Adrenal gland (tissue), 12 donors: ENCODE measurements around the gene SF3B4. TPM values are rescaled to one million over a fixed set of nuclear protein-coding genes. Genes with fewer than 3 reads are reported as not detected.
"Not testable (repeated sequence)": the region's sequence is repeated elsewhere in the genome, so short reads cannot be mapped to it uniquely, and the experiment has no call there.

Experiments
- DNase-seq, 7 donors: peaks; one replicate each; pipeline ENCODE4 v3.0.0-alpha.2; 2019 to 2020
- H3K27ac ChIP-seq, 5 donors: fragments of 200-600 bp; sonication (generic) in 4 of 5; 1 replicate in 3 of 5; 2 replicates in 2 of 5; pipeline versions ENCODE4 v1.5.1 to v1.8.0; 2016 to 2020; ENCODE audit warnings: mild to moderate bottlenecking in 1 of 5
- H3K27me3 ChIP-seq: fragments of 200-600 bp; 2 replicates; pipeline ENCODE4 v1.8.0; 2021
- H3K36me3 ChIP-seq, 2 donors: fragments of 200-600 bp; replicated peaks in 1 of 2; 1 replicate in 1 of 2; 2 replicates in 1 of 2; pipeline versions ENCODE4 v1.5.1 to v1.8.0; 2018 to 2022
- H3K4me1 ChIP-seq, 2 donors: fragments of 200-600 bp; replicated peaks in 1 of 2; 1 replicate in 1 of 2; 2 replicates in 1 of 2; pipeline versions ENCODE4 v1.5.1 to v1.8.0; 2018 to 2021
- H3K4me3 ChIP-seq, 4 donors: fragments of 200-600 bp; sonication (generic) in 3 of 4; one replicate each; pipeline ENCODE4 v1.5.1; 2016 to 2018
- H3K9me3 ChIP-seq, 3 donors: fragments of 200-600 bp; sonication (generic) in 1 of 3; replicated peaks in 1 of 3; 1 replicate in 2 of 3; 2 replicates in 1 of 3; pipeline versions ENCODE4 v1.5.1 to v1.8.0; 2016 to 2021
- POLR2A ChIP-seq, 2 donors: fragments of 450-650 bp; IDR thresholded peaks; one replicate each; pipeline ENCODE4 v1.6.1; 2017; ENCODE audit warnings: antibody characterized with exemption in 2 of 2, mild to moderate bottlenecking in 2 of 2, moderate library complexity in 1 of 2
- WGBS, 4 donors: extraction: QIAGEN DNeasy Blood & Tissue Kit in 2 of 4; methylation state at CpG; one replicate each; pipeline versions ENCODE4 v1.1.5 to v1.1.7; 2013 to 2017; 5-methylcytosine and 5-hydroxymethylcytosine counted together
- intact Hi-C, 2 donors: fragments of 100-400 bp; cut with DNase I; formaldehyde crosslinking; loops; one replicate each; pipeline versions ENCODE4 v1.14.1 to v1.15.0; 2022 to 2023
- polyA plus RNA-seq, 3 donors: library from polyadenylated mRNA; stranded (reverse); fragments of 200-250 nt in 2 of 3; fragments of 350-450 nt in 1 of 3; fragmentation: Illumina TruSeq in 1 of 3; extraction: RNeasy Lipid Tissue Mini Kit (QIAGEN cat#74804) in 1 of 3; gene quantifications; one replicate each; pipeline ENCODE4 v1.2.3, GENCODE V29; 2013 to 2014
- total RNA-seq, 9 donors: library from RNA; depleted of rRNA in 4 of 9; stranded (reverse); fragments of >200 nt in 4 of 9; fragments of 120-200 nt in 1 of 9; fragmentation: NEBNext Ultra II Directional in 1 of 9; extraction: Animal tissue kit (Norgen Biotek cat#: 25700) in 1 of 9; gene quantifications; one replicate each; pipeline versions ENCODE4 v1.1.0 to v1.2.4, GENCODE V29; 2013 to 2023
- TF ChIP-seq, protein P1 (sequence below), 6 experiments: fragments of 450-650 bp in 4 of 6; fragments of 200-600 bp in 2 of 6; sonication (generic) in 1 of 6; IDR thresholded peaks; 1 replicate in 5 of 6; 2 replicates in 1 of 6; pipeline versions ENCODE4 v1.5.1 to v1.8.0; 2016 to 2021; ENCODE audit warnings: antibody characterized with exemption in 6 of 6, mild to moderate bottlenecking in 2 of 6, moderate library complexity in 1 of 6
- donor health status: healthy with polysubstance abuse.
- donor health status: Bipolar disorder and iron deficiency.
- donor health status: DM: yes; HTN: yes; CAD: no.
- donor health status: DM: no; HTN: no; CAD: no.
- donor health status: DM: no; HTN: no; CAD: no.
- donor health status: DM: yes; HTN: yes; CAD: no.

Gene SF3B4
- total and polyA plus RNA-seq, 12 donors, result 10.2 to 83.6 (median 42.2) TPM

DNA sequence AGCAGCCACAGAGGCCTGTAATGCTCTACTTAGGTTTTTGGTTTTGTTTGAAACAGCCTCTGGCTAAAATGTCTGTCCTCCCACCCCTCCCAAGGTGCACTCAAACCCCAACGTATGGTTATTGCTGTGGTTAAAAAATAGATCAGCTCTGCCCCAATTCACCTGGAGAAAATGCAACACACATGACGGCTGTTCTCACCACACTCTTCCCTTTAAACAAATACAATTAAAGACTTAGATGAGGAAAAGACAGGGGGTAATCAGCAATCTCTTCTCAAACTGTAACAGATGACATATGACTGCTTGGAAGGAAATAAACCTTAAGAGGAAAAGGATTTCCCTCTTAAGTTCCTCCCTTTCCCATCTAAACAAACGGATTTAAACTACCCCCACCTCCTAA is 15.3 kb upstream of the SF3B4 start:
- Histone ChIP-seq H3K36me3 (peaks cover 0 to 43% of the 10 kb centered on the region in 2 donors), H3K4me3 (no peak overlapping the region), H3K9me3 (no peaks in the 10 kb centered on the region), H3K27ac (no peak overlapping the region), H3K4me1 (peaks cover 16 to 26% of the 10 kb centered on the region in 2 donors), H3K27me3 (no peaks in the 10 kb centered on the region)
- WGBS, 4 donors, result 51 to 66% (median 57%) methylated on average over 3 of the region's 3 CpGs
- intact Hi-C loops, result no loop called here
- no peak for DNase-seq
- no peak for TF ChIP-seq POLR2A (IDR thresholded peaks at IDR 0.05)
- TF ChIP-seq, protein P1, sequence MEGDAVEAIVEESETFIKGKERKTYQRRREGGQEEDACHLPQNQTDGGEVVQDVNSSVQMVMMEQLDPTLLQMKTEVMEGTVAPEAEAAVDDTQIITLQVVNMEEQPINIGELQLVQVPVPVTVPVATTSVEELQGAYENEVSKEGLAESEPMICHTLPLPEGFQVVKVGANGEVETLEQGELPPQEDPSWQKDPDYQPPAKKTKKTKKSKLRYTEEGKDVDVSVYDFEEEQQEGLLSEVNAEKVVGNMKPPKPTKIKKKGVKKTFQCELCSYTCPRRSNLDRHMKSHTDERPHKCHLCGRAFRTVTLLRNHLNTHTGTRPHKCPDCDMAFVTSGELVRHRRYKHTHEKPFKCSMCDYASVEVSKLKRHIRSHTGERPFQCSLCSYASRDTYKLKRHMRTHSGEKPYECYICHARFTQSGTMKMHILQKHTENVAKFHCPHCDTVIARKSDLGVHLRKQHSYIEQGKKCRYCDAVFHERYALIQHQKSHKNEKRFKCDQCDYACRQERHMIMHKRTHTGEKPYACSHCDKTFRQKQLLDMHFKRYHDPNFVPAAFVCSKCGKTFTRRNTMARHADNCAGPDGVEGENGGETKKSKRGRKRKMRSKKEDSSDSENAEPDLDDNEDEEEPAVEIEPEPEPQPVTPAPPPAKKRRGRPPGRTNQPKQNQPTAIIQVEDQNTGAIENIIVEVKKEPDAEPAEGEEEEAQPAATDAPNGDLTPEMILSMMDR (IDR thresholded peaks at IDR 0.05), result no peak

DNA sequence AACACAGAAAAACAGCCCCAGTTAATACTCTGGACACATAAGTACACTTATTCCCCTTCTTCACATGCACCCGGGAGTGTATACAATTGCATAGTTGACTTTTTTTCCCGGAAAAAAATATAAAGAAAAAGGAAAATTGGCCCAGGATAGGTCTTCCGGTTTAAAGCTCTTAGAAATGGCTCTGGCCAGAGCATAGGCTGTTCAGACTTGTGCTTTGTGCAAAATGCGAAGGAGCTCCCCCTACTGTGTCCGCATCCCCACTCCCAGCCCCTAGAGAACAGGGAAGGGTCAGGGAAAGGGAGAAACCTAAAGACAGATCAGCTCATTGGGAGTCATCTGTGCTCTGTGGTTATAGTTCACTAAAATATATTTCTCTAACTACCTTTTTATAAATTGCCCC is 14.6 kb upstream of the SF3B4 start:
- DNase-seq, result peak in 2 of 7 donors; percentile 50 to 54
- intact Hi-C loops, result no loop called here
- peak overlapping the region in 2 of 5 donors; percentile 11 to 19 for H3K27ac ChIP-seq
- no peaks in the 10 kb centered on the region for H3K9me3 ChIP-seq
- 34 to 41% (median 36%) methylated on average over 5 of the region's 5 CpGs for WGBS, 4 donors
- H3K36me3 ChIP-seq, result peaks cover 0 to 36% of the 10 kb centered on the region in 2 donors
- TF ChIP-seq POLR2A (IDR thresholded peaks at IDR 0.05), result no peak
- TF ChIP-seq, protein P1 (IDR thresholded peaks at IDR 0.05), result peak in 3 of 6 experiments; percentile 8 to 28 (median 14)
- H3K4me3 ChIP-seq, result no peak overlapping the region
- peaks cover 23 to 33% of the 10 kb centered on the region in 2 donors for H3K4me1 ChIP-seq
- no peaks in the 10 kb centered on the region for H3K27me3 ChIP-seq

DNA sequence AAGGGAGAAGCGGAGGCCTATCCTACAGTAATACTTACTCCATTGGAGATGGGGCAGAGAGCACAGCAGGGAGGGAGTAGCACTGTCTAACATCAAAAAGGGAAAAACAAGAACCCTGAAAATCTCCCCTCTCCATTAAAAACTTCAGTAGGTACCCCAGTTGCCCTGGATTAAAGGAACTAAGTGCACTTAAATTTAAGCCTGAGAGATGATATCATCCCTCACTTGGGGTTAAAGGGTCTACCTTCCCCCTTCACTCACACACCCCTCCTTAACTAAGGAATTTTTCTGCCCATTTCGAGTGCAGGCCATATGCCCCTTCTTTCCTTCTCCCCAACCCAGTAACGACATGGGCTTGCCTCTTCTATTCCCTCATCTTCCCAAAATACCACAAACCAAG is 12.8 kb upstream of the SF3B4 start:
- H3K27me3 ChIP-seq, result no peaks in the 10 kb centered on the region
- intact Hi-C loops, result no loop called here
- H3K36me3 ChIP-seq, result peaks cover 0 to 19% of the 10 kb centered on the region in 2 donors
- 90 to 96% (median 91%) methylated on average over 3 of the region's 3 CpGs for WGBS, 4 donors
- DNase-seq, result no peak
- H3K9me3 ChIP-seq, result no peaks in the 10 kb centered on the region
- peaks cover 32 to 46% of the 10 kb centered on the region in 2 donors for H3K4me1 ChIP-seq
- TF ChIP-seq POLR2A (IDR thresholded peaks at IDR 0.05), result no peak
- TF ChIP-seq, protein P1 (IDR thresholded peaks at IDR 0.05), result no peak
- peak overlapping the region in 3 of 5 donors; percentile 2 to 92 (median 80) for H3K27ac ChIP-seq
- no peak overlapping the region for H3K4me3 ChIP-seq

DNA sequence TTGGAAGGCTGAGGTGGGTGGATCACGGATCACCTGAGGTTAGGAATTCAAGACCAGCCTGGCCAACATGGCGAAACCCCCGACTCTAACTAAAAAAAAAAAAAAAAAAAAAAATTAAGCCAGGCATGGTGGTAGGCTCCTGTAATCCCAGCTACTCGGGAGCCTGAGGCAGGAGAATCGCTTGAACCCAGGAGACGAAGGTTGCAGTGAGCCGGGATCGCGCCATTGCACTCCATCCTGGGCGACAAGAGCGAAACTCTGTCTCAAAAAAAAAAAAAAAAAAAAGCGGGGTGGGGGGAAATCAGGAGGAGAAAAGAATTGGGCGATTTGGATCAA is 11.0 kb upstream of the SF3B4 start:
- Histone ChIP-seq H3K4me3 (peak overlapping the region in 1 of 4 donors; percentile 42), H3K4me1 (peaks cover 33 to 52% of the 10 kb centered on the region in 2 donors), H3K27ac (peak overlapping the region; percentile 62 to 92 (median 80))
- H3K9me3 ChIP-seq, H3K36me3 ChIP-seq, DNase-seq, intact Hi-C loops, H3K27me3 ChIP-seq: not testable (repeated sequence)
- 25 to 34% (median 31%) methylated on average over 12 to 13 of the region's 13 CpGs for WGBS, 4 donors

DNA sequence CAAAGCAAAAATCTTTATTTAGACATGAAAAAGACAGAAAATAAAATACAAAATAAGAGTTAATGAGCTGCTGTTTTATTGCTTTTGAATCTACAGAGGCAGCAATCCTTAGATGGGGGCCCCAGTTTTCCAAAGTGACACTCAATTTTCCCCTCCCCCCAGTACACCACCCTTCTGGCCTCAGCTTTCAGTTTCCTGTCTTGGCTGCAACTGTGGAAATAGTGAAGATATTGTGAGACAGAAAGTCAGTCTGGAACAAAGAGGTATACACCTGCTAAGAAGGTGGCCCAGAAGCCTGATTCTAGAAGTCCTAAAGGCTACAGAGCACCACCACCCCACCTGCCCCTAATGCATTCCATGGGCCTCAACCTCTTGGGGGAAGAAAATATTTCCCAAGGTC is 10.2 kb upstream of the SF3B4 start:
- peak in 1 of 7 donors; percentile 52 for DNase-seq

More for the DNA sequence above, 10.2 kb upstream of the SF3B4 start:
- peaks cover 0 to 5% of the 10 kb centered on the region in 2 donors for H3K36me3 ChIP-seq
- no peaks in the 10 kb centered on the region for H3K9me3 ChIP-seq
- peaks cover 33 to 52% of the 10 kb centered on the region in 2 donors for H3K4me1 ChIP-seq
- TF ChIP-seq POLR2A (IDR thresholded peaks at IDR 0.05), result no peak
- TF ChIP-seq, protein P1 (IDR thresholded peaks at IDR 0.05), result no peak
- intact Hi-C loops, result no loop called here
- H3K4me3 ChIP-seq, result peak overlapping the region in 1 of 4 donors; percentile 62
- H3K27ac ChIP-seq, result peak overlapping the region; percentile 19 to 92 (median 61)
- H3K27me3 ChIP-seq, result no peaks in the 10 kb centered on the region
